Lower lobe of right lung (tissue), 2 donors: ENCODE data around the gene NTN4. TPM values are rescaled to one million over a fixed set of nuclear protein-coding genes. Genes with fewer than 3 reads are reported as not detected.
"Not testable (repeated sequence)": the region's sequence is repeated elsewhere in the genome, so short reads cannot be mapped to it uniquely, and the experiment has no call there.

Experiments
- ATAC-seq, 2 donors: fragments of 200-7000 bp; cut with Tn5 transposase; one replicate each; pipeline ENCODE4 v1.9.1; 2020 to 2022; ENCODE audit warnings: mild to moderate bottlenecking in 2 of 2, moderate library complexity in 2 of 2
- DNase-seq: peaks from one replicate; pipeline ENCODE4 v3.0.0-alpha.2; 2020
- H3K27ac ChIP-seq: fragments of 200-600 bp; one replicate; pipeline ENCODE4 v1.8.0; 2022
- H3K27me3 ChIP-seq: fragments of 200-600 bp; one replicate; pipeline ENCODE4 v1.8.0; 2022; ENCODE audit warnings: low read depth
- H3K36me3 ChIP-seq: fragments of 200-600 bp; one replicate; pipeline ENCODE4 v1.8.0; 2022; ENCODE audit warnings: mild to moderate bottlenecking
- H3K4me1 ChIP-seq: fragments of 200-600 bp; one replicate; pipeline ENCODE4 v1.8.0; 2022
- H3K4me3 ChIP-seq: fragments of 200-600 bp; one replicate; pipeline ENCODE4 v1.8.0; 2022; ENCODE audit warnings: mild to moderate bottlenecking
- H3K9me3 ChIP-seq: fragments of 200-600 bp; one replicate; pipeline ENCODE4 v1.8.0; 2022
- CTCF ChIP-seq: fragments of 200-600 bp; IDR thresholded peaks from one replicate; pipeline ENCODE4 v1.8.0; 2022; ENCODE audit warnings: antibody characterized with exemption, mild to moderate bottlenecking
- intact Hi-C: fragments of 100-400 bp; cut with DNase I; formaldehyde crosslinking; loops from one replicate; pipeline ENCODE4 v1.11.0; 2022
- total RNA-seq: library from RNA; stranded (reverse); fragmentation: NEBNext Ultra II Directional; extraction: Animal tissue kit (Norgen Biotek cat#: 25700); gene quantifications from one replicate; pipeline ENCODE4 v1.2.1, GENCODE V29; 2021
- donor health status: DM: no; HTN: yes; CAD: no; lungs with severe emphysema.

Gene NTN4
- total RNA-seq, 1 donor from 2014 or later: 140 TPM

GRCh38 chr12:95681210-95681765 lies 109.3 kb downstream of the NTN4 start:
- TF ChIP-seq CTCF: no peak
- Histone ChIP-seq H3K36me3 (peaks cover 12% of the 10 kb centered on the region), H3K9me3 (no peaks in the 10 kb centered on the region), H3K4me3 (no peak overlapping the region), H3K27me3 (no peaks in the 10 kb centered on the region), H3K27ac (no peak overlapping the region), H3K4me1 (peaks cover 3% of the 10 kb centered on the region)
- DNase-seq (no peak), ATAC-seq (peak in 1 of 2 donors; percentile 55)
- intact Hi-C loops: no loop called here

GRCh38 chr12:95678684-95679083 lies 111.9 kb downstream of the NTN4 start:
- Histone ChIP-seq H3K27ac (no peak overlapping the region), H3K27me3 (no peaks in the 10 kb centered on the region), H3K9me3 (no peaks in the 10 kb centered on the region), H3K4me1 (peaks cover 3% of the 10 kb centered on the region), H3K4me3 (no peak overlapping the region), H3K36me3 (peaks cover 17% of the 10 kb centered on the region)
- intact Hi-C loops: no loop called here
- no peak for TF ChIP-seq CTCF
- DNase-seq (no peak), ATAC-seq (no peak)

GRCh38 chr12:95677782-95678181 lies 112.8 kb downstream of the NTN4 start:
- DNase-seq, H3K27ac ChIP-seq, H3K4me1 ChIP-seq, ATAC-seq, intact Hi-C loops, H3K4me3 ChIP-seq, H3K27me3 ChIP-seq, H3K9me3 ChIP-seq: not testable (repeated sequence)
- H3K36me3 ChIP-seq: peaks cover 13% of the 10 kb centered on the region

GRCh38 chr12:95674631-95675030 lies 115.9 kb downstream of the NTN4 start:
- intact Hi-C loops: no loop called here
- H3K9me3 ChIP-seq: no peaks in the 10 kb centered on the region
- DNase-seq (no peak), ATAC-seq (no peak)
- H3K4me3 ChIP-seq: no peak overlapping the region
- H3K4me1 ChIP-seq: no peaks in the 10 kb centered on the region
- no peaks in the 10 kb centered on the region for H3K27me3 ChIP-seq
- TF ChIP-seq CTCF: no peak
- peaks cover 8% of the 10 kb centered on the region for H3K36me3 ChIP-seq
- H3K27ac ChIP-seq: no peak overlapping the region

- Histone ChIP-seq H3K4me3 (no peak overlapping the region), H3K27ac (no peak overlapping the region), H3K36me3 (peaks cover 8% of the 10 kb centered on the region), H3K27me3 (no peaks in the 10 kb centered on the region), H3K9me3 (no peaks in the 10 kb centered on the region), H3K4me1 (no peaks in the 10 kb centered on the region)
- no peak for DNase-seq
- no peak for ATAC-seq
- intact Hi-C loops: no loop called here
- TF ChIP-seq CTCF: no peak
Measured at GRCh38 chr12:95674163-95674562, 116.4 kb downstream of the NTN4 start.

GRCh38 chr12:95673576-95673975 lies 117.0 kb downstream of the NTN4 start:
- no peak overlapping the region for H3K4me3 ChIP-seq
- peaks cover 8% of the 10 kb centered on the region for H3K36me3 ChIP-seq
- no peaks in the 10 kb centered on the region for H3K9me3 ChIP-seq
- ATAC-seq (no peak), DNase-seq (no peak)
- intact Hi-C loops: no loop called here
- no peak overlapping the region for H3K27ac ChIP-seq
- TF ChIP-seq CTCF: no peak
- no peaks in the 10 kb centered on the region for H3K27me3 ChIP-seq
- H3K4me1 ChIP-seq: no peaks in the 10 kb centered on the region
